GM13977 (cell line): ENCODE results near the gene GOLGA8B.
"Not testable (repeated sequence)": the region's sequence is repeated elsewhere in the genome, so short reads cannot be mapped to it uniquely, and the experiment has no call there.

Source experiments
- DNase-seq: peaks from one replicate; pipeline ENCODE4 v3.0.0; 2012; ENCODE audit warnings: low spot score
- CTCF ChIP-seq: IDR thresholded peaks from 2 replicates; pipeline ENCODE4 v1.5.1; 2012; ENCODE audit warnings: mild to moderate bottlenecking, control low read depth; ENCODE audit not compliant: insufficient read depth; ENCODE audit errors: extremely low read depth, missing control alignments
- in situ Hi-C: fragments of 300-500 bp; cut with MboI; formaldehyde crosslinking; loops from one replicate; pipeline ENCODE4 v1.12.0; 2022; ENCODE audit warnings: low sequenced_read_pairs, low pct_unique_long_range_greater_than_20kb, mixed read lengths, inconsistent platforms; ENCODE audit not compliant: unreplicated experiment

GOLGA8B gene

GRCh38 chr15:34588046-34588674, 4.7 kb upstream of the GOLGA8B start:
- peak; percentile 69 for DNase-seq
- TF ChIP-seq CTCF: peak; percentile 92
- in situ Hi-C loops: loop anchor here (25.0 kb wide), 4 partner anchors 126 to 501 kb away; partner anchors contain the start of genes EMC4 and LPCAT4

DNA sequence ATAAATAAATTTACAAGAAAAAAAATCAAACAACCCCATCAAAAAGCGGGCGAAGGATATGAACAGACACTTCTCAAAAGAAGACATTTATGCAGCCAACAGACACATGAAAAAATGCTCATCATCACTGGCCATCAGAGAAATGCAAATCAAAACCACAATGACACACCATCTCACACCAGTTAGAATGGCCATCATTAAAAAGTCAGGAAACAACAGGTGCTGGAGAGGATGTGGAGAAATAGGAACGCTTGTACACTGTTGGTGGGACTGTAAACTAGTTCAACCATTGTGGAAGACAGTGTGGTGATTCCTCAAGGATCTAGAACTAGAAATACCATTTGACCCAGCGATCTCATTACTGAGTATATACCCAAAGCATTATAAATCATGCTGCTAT, 2.5 kb upstream of the GOLGA8B start:
- in situ Hi-C loops: loop anchor here (25.0 kb wide), 4 partner anchors 124 to 499 kb away; partner anchors contain the start of genes EMC4 and LPCAT4
- not testable (repeated sequence) for DNase-seq

GRCh38 chr15:34584996-34585395, 1.5 kb upstream of the GOLGA8B start:
- no peak for DNase-seq
- no peak for TF ChIP-seq CTCF
- in situ Hi-C loops: loop anchor here (25.0 kb wide), 4 partner anchors 123 to 498 kb away; partner anchors contain the start of genes EMC4 and LPCAT4

- peak; percentile 37 for DNase-seq
- no peak for TF ChIP-seq CTCF
- in situ Hi-C loops: loop anchor here (25.0 kb wide), 4 partner anchors 122 to 497 kb away; partner anchors contain the start of genes EMC4 and LPCAT4
Measured at GRCh38 chr15:34584330-34584668, 848 bp upstream of the GOLGA8B start.

DNA sequence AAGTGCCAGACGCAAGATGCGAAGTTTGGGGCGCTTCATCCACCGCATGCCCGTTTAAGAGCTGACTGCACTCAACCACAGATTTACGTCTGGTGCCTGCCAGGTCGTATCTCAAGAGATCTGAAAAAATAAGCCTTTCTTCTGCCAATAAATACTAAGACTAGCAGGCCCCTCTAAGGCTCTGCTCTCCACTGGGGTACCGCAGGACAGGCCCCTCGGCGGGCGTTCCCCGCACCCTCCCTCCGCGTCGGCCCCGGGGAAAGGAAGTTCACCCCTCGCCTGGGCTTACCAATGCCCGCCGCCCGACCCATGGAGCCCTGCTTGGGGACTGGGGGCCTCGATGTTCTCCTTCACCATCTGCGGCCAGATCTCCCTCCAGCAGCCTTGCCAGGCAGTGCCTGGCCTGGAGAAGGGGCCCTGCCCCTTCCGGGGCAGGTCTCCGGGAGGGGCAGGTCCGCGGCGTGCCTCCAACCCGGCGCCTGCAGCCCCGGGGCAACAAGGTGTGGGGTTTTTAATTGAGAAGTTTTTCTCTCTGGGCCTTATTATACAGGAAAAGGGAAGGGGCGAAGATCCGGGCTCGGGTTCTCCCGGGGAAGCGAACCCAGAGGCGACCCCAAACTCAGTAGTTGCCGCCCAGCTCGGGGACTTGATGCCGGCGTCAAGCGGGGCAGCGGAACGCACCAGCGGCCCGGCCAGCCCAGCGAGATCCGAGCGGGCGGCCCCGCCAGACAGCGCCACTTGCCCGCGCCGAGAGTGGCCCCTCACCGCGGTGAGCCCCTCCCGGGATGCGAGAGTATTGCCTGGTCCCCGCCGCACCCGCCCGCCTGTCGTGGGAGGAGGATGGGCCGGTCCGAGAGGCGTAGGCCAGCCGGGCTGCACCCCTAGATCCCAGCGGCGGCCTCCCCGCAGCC, 735 bp downstream of the GOLGA8B start:
- DNase-seq: peak; percentile 75
- no peak for TF ChIP-seq CTCF
- in situ Hi-C loops: loop anchor here (25.0 kb wide), 4 partner anchors 120 to 495 kb away; partner anchors contain the start of genes EMC4 and LPCAT4

DNA sequence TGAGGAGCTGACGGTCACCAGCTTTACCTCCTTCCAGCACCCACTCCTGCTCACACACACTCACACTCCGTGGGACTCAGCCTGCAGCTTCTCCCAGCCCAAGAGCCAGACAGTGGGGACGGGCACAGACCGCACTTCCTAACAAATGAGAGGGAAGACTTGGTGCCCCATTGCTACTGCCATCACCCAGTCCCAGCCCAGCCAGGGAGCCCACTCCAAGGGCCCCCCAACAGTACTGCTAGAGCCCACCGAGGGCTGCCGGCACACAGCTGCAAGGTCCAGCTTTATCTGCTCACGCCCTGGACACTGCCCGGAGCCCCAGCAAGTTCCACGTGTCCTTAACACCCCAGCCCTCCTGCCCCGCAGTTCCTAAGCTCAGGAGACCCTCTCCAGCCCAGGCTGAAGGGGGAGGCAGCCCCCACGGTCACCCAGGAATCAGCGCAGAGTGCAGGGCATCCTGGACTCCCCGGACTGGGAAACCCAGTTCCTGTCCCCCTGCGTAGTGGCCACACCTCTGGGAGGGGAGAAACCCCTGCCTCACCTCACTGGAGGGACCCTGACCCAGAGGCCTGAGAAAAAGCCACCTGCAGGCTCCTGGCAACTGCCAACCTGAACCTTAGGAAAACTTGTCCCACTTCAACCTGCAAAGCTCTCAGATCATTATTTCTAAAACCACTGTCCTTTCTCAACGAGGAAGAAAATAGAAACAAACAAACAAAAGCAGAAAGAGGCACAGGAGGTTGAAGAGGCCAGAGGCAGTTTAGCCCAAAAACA, 1.6 kb downstream of the GOLGA8B start:
- DNase-seq: not testable (repeated sequence)
- in situ Hi-C loops: loop anchor here (25.0 kb wide), 4 partner anchors 120 to 495 kb away; partner anchors contain the start of genes EMC4 and LPCAT4

DNA sequence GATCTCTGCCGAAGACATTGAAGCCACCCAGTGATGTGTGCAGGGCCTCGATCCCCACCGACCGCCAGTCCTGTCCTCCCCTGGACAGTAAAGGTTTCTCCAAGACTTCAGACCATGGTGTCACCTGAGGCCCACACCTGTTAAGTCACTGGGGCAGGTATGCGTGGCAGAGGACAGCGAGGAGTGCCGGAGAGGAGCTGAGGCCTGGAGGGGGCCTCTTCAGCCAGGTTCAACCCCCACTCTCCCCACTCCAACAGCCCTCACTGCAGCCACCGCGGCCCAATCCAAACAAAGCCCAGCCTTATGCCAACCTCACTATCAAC, 2.4 kb downstream of the GOLGA8B start:
- no peak for TF ChIP-seq CTCF
- no peak for DNase-seq
- in situ Hi-C loops: loop anchor here (25.0 kb wide), 4 partner anchors 119 to 494 kb away; partner anchors contain the start of genes EMC4 and LPCAT4

- in situ Hi-C loops: loop anchor here (25.0 kb wide), 4 partner anchors 118 to 493 kb away; partner anchors contain the start of genes EMC4 and LPCAT4
- not testable (repeated sequence) for DNase-seq
Measured at GRCh38 chr15:34580251-34581042, 3.0 kb downstream of the GOLGA8B start.
